Pancreas (tissue), 10 donors: ENCODE measurements around the gene NELFE. TPM values are rescaled to one million over a fixed set of nuclear protein-coding genes. Genes with fewer than 3 reads are reported as not detected.

Experiments
- ATAC-seq, 4 donors: fragments of 200-7000 bp; cut with Tn5 transposase; one replicate each; pipeline versions ENCODE4 v1.8.0 to v1.9.1; 2020; ENCODE audit warnings: mild to moderate bottlenecking in 4 of 4, moderate library complexity in 4 of 4
- DNase-seq, 6 donors: peaks; one replicate each; pipeline ENCODE4 v3.0.0-alpha.2; 2020
- FAIRE-seq: peaks from 2 replicates; lab custom pipeline; 2012; peaks lifted over from hg19 to GRCh38; lab: Jason Lieb, UNC
- H3K27ac ChIP-seq, 4 donors: fragments of 200-600 bp; sonication (generic); 1 replicate in 3 of 4; 2 replicates in 1 of 4; pipeline versions ENCODE4 v1.5.0 to v1.8.0; 2020
- H3K27me3 ChIP-seq, 4 donors: fragments of 200-600 bp; one replicate each; pipeline ENCODE4 v1.8.0; 2021
- H3K36me3 ChIP-seq, 3 donors: fragments of 200-600 bp; sonication (generic) in 1 of 3; one replicate each; pipeline versions ENCODE4 v1.5.0 to v1.8.0; 2020 to 2021
- H3K4me1 ChIP-seq, 3 donors: fragments of 200-600 bp; one replicate each; pipeline ENCODE4 v1.8.0; 2021
- H3K4me3 ChIP-seq, 4 donors: fragments of 200-600 bp; sonication (generic) in 2 of 4; one replicate each; pipeline versions ENCODE4 v1.5.0 to v1.8.0; 2020 to 2021
- H3K9me3 ChIP-seq, 4 donors: fragments of 200-600 bp; one replicate each; pipeline ENCODE4 v1.8.0; 2021
- CTCF ChIP-seq, 4 donors: fragments of 200-600 bp; sonication (generic) in 3 of 4; IDR thresholded peaks; one replicate each; pipeline versions ENCODE4 v1.5.0 to v1.8.0; 2021; ENCODE audit warnings: antibody characterized with exemption in 4 of 4
- WGBS, 2 donors: extraction: QIAGEN DNeasy Blood & Tissue Kit; methylation state at CpG; one replicate each; pipeline ENCODE4 v1.1.7; 2013; 5-methylcytosine and 5-hydroxymethylcytosine counted together
- intact Hi-C, 3 donors: fragments of 100-400 bp; cut with DNase I; formaldehyde crosslinking; loops; one replicate each; pipeline versions ENCODE4 v1.11.1 to v1.14.2; 2022
- polyA plus RNA-seq, 2 donors: library from polyadenylated mRNA; stranded (reverse); fragments of 200-250 nt; gene quantifications; one replicate each; pipeline ENCODE4 v1.2.3, GENCODE V29; 2013
- total RNA-seq, 6 donors: library from RNA; stranded (reverse); fragmentation: NEBNext Ultra II Directional in 4 of 6; extraction: Animal tissue kit (Norgen Biotek cat#: 25700) in 4 of 6; gene quantifications; one replicate each; pipeline versions ENCODE4 v1.2.1 to v1.2.4, GENCODE V29; 2021 to 2023
- donor health status: healthy with polysubstance abuse.
- donor health status: DM: no; HTN: no; CAD: no; lungs with moderate emphysema.
- donor health status: DM: no; HTN: no; CAD: no.
- donor health status: control.
- donor health status: control.
- donor health status: Bipolar disorder and iron deficiency.
- donor health status: DM: yes; HTN: yes; CAD: no.
- donor health status: DM: no; HTN: no; CAD: no.
- donor health status: DM: no; HTN: no; CAD: no.
- donor health status: DM: yes; HTN: yes; CAD: no.

The NELFE gene
- total and polyA plus RNA-seq, 8 donors, result 22.5 to 43.8 (median 31.5) TPM

- no peaks in the 10 kb centered on the region for H3K9me3 ChIP-seq
- no peak overlapping the region for H3K4me3 ChIP-seq
- FAIRE-seq (no peak), DNase-seq (no peak), ATAC-seq (no peak)
- H3K27me3 ChIP-seq, result no peaks in the 10 kb centered on the region
- no peaks in the 10 kb centered on the region for H3K4me1 ChIP-seq
- no peaks in the 10 kb centered on the region for H3K36me3 ChIP-seq
- H3K27ac ChIP-seq, result no peak overlapping the region
- WGBS, 2 donors, result 74 to 75% methylated on average over 6 of the region's 6 CpGs
- intact Hi-C loops, result no loop called here
- TF ChIP-seq CTCF (IDR thresholded peaks at IDR 0.05), result no peak
These were observed 39.0 kb downstream of the NELFE start for GRCh38 chr6:31919624-31920303.

- H3K27ac ChIP-seq, result no peak overlapping the region
- no peaks in the 10 kb centered on the region for H3K4me1 ChIP-seq
- DNase-seq (no peak), ATAC-seq (no peak), FAIRE-seq (no peak)
- H3K27me3 ChIP-seq, result no peaks in the 10 kb centered on the region
- H3K9me3 ChIP-seq, result no peaks in the 10 kb centered on the region
- no peak overlapping the region for H3K4me3 ChIP-seq
- intact Hi-C loops, result no loop called here
- no peak for TF ChIP-seq CTCF (IDR thresholded peaks at IDR 0.05)
- no peaks in the 10 kb centered on the region for H3K36me3 ChIP-seq
- 67 to 75% methylated on average over 8 of the region's 8 CpGs for WGBS, 2 donors
These were observed 40.6 kb downstream of the NELFE start for GRCh38 chr6:31918069-31918720.

GRCh38 chr6:31915756-31916155, 43.0 kb downstream of the NELFE start:
- no peaks in the 10 kb centered on the region for H3K9me3 ChIP-seq
- H3K27me3 ChIP-seq, result no peaks in the 10 kb centered on the region
- DNase-seq, result no peak
- H3K27ac ChIP-seq, result no peak overlapping the region
- no peak overlapping the region for H3K4me3 ChIP-seq
- no peaks in the 10 kb centered on the region for H3K4me1 ChIP-seq
- FAIRE-seq, result no peak
- no peak for TF ChIP-seq CTCF (IDR thresholded peaks at IDR 0.05)
- ATAC-seq, result no peak
- intact Hi-C loops, result no loop called here
- 59 to 70% methylated on average over 6 of the region's 6 CpGs for WGBS, 2 donors
- no peaks in the 10 kb centered on the region for H3K36me3 ChIP-seq

DNA sequence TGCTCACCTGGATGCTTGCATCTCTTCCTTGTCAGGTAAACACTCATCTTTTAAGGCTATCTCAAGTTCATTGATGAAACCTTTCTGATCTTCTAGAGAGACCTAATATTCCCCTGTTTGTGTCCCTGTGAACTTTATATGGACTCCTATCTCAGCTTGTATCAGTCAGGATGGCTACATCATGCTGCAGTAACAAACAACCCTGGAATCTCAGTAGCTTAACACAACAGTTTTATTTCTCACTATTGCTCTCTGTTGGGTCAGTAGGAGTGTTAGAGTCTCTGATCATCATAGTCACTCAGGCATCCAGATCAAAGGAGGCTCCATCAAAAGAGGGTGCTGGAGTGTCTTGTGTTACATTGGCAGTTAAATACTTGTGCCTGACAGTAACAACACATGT, 43.4 kb downstream of the NELFE start:
- H3K4me3 ChIP-seq, result no peak overlapping the region
- H3K36me3 ChIP-seq, result no peaks in the 10 kb centered on the region
- no peaks in the 10 kb centered on the region for H3K4me1 ChIP-seq
- FAIRE-seq (no peak), DNase-seq (no peak), ATAC-seq (no peak)
- no peaks in the 10 kb centered on the region for H3K9me3 ChIP-seq
- no peak overlapping the region for H3K27ac ChIP-seq
- no peak for TF ChIP-seq CTCF (IDR thresholded peaks at IDR 0.05)
- no peaks in the 10 kb centered on the region for H3K27me3 ChIP-seq
- intact Hi-C loops, result no loop called here
